WI38 (cell line): ENCODE results near the gene NCK2.

Experiments used
- H3K4me3 ChIP-seq: 2 replicates; pipeline ENCODE4 v1.5.1; 2011; ENCODE audit warnings: low read depth, mild to moderate bottlenecking, control low read depth, low read length
- TF ChIP-seq, protein P1 (sequence below): IDR thresholded peaks from 2 replicates; pipeline ENCODE4 v1.5.1; 2012; ENCODE audit warnings: low read depth, mild to moderate bottlenecking, control low read depth, low read length

NCK2 gene

DNA sequence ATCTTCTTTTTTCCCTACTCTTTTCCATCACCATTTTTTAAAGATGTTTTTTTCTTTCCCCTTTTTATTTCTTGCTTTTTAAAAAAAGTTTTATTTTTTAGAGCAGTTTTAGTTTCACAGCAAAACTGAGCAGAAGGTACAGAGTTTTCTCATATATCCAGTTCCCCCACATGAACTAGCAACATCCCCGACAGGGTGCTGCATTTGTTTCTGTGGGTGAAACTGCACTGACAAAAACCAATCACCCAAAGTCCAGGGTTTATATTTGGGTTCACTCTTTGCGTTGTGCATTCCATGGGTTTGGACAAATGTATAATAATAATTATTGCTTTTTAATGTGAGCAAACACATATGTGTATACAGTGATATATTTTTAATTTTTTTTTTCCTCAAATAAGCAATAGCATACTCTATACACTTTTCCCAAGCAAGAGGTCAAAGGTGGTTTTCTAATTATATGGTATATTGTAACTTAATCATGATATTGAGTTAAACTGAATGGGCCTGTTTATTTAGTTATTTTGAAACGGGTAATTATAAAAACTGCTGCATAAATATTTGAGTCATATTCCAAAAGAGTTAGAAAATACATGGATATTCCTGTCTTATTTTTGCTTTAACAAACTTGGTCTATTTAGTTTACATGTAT, 50.3 kb downstream of the NCK2 start:
- H3K4me3 ChIP-seq = no peak overlapping the region
- TF ChIP-seq, protein P1, sequence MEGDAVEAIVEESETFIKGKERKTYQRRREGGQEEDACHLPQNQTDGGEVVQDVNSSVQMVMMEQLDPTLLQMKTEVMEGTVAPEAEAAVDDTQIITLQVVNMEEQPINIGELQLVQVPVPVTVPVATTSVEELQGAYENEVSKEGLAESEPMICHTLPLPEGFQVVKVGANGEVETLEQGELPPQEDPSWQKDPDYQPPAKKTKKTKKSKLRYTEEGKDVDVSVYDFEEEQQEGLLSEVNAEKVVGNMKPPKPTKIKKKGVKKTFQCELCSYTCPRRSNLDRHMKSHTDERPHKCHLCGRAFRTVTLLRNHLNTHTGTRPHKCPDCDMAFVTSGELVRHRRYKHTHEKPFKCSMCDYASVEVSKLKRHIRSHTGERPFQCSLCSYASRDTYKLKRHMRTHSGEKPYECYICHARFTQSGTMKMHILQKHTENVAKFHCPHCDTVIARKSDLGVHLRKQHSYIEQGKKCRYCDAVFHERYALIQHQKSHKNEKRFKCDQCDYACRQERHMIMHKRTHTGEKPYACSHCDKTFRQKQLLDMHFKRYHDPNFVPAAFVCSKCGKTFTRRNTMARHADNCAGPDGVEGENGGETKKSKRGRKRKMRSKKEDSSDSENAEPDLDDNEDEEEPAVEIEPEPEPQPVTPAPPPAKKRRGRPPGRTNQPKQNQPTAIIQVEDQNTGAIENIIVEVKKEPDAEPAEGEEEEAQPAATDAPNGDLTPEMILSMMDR = no peak

DNA sequence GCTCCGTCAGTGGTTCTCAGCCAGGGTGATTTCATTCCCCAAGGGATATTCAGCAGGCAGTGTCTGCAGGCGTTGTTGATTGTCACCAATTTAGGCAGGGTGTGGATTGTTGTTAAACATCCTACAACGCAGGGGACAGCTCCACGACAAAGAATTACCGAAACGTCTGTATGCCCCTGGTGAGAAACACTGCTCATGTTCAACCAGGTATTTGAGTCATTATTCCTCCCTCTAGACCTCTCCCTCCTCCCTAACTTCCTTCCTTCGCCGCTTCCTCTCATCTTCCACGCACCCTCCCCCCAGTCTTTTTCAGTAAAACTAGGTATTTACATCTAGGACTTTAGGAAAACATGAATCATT, 50.8 kb downstream of the NCK2 start:
- TF ChIP-seq, protein P1 = no peak
- no peak overlapping the region for H3K4me3 ChIP-seq

DNA sequence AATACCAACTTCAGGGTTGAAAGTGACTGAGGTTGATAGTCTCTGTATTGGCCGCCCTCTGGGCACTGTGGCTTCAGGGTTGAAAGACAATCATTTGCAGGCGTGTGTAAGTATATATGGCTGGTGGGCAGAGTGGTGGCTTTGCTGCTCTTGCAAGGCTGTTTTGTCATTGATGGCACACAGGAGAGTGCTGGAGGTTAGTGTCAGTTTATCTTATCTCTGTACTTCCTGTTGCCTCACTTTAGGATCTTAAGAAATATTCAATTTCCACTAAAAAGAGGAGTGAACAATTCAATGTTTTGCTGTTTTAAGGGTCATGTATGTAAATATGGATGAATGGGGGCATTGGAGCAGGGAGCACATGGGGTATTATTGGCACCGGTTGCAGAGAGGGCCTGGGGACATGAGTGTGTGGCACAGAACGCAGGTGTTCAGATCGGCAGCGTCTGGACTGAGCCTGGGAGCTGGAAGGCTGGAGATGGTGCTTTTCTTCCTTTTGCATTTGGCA, 51.5 kb downstream of the NCK2 start:
- TF ChIP-seq, protein P1 = no peak
- no peak overlapping the region for H3K4me3 ChIP-seq

DNA sequence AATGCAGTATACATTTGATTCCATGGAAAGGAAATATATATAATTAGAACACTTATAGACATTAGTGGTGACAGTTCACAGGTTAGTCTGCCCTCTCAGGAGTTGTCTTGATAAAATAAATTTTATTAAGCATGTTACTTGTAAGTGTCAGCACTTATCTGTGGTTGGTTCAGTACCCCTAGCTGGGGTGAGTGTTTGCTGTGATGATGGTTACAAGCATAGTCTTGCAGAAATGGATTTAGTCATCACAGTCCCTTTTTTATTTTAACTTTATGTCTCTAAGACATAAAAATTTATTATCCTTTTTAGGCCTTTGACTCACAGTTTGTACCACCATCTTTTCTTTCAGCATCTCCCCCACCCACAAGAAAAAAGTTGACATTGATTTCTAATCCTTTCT, 52.1 kb downstream of the NCK2 start:
- H3K4me3 ChIP-seq = no peak overlapping the region

DNA sequence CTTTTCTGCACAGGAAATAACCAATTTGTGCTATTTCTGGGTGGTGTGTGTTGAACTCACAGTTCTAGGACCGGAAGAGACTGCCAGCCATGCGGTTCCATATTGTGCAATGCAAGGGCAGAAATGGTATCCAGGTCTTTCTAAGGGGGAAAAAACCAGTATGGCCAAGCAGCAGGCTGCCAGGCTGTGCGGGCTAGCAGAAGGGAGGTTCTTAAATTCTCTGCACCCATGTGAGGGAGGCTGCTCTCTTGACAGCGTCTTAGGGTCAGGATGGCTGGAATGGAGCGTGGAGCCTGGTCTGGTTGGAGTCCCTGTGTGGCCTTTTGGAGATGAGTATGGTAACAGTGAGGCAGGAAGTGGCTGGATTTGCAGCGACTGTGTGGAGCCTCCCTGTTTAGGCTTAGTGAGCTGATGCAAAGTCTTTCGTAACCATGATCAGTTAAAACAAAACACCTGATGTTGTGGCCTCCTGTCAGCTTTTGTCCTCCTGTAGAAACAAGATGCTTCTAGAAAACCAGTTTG, 52.6 kb downstream of the NCK2 start:
- H3K4me3 ChIP-seq = no peak overlapping the region
- TF ChIP-seq, protein P1 = no peak

More for the DNA sequence above, 52.1 kb downstream of the NCK2 start:
- TF ChIP-seq, protein P1 = no peak

DNA sequence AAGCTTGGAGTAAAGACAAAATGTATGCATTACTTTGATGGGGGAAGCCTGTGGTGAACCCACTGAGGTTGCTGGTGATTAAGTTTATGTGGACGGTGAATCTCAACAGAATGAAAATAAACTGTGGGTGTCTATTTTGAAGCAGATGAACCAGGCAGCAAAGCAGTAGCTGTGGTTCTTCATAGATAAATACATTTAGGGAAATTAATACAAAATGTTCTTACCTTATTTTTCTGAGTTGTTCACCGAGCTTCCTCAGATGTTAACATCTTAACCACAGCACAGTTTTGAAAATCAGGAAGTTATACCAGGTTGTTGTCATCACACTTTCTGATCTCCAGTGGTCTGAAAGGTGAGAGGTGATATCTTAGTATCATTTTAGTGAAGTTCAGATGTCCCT, 53.9 kb downstream of the NCK2 start:
- H3K4me3 ChIP-seq = no peak overlapping the region
- TF ChIP-seq, protein P1 = no peak

DNA sequence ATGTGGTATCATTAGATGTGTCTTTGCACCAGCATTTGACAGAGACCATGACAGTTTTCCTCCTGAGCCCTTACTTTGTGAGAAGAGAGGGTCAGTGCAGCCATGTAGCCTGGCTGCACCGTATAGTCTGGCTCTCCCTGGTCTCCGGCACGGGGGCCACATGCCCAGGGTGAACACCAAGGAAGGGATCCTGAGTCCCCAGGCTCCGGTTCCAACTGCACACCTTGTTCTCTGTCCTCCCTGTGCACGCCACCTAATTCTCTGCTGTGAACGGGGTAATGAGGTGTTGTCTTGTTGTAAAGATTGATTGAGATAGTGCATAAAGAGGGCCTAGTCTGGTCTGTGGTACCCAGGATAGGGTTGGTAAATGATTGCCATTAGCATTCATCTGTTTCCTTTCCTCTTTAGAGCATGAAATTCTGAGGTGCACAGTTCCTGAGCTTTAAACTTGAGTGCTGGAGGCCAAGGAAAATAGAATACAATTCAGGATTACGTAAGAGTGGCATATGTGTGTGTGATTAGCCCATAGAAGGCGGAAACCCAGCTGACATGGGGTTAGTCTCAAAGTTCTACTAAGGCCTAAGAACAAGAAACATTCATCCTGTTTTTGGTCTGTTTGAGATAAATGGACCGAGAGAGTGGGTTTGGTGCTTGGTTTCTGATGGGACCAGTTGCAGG, 55.5 kb downstream of the NCK2 start:
- H3K4me3 ChIP-seq = no peak overlapping the region

More for the DNA sequence above, 55.5 kb downstream of the NCK2 start:
- TF ChIP-seq, protein P1 = no peak
